ENCODE measurements around the gene RGS2. TPM values are rescaled to one million over a fixed set of nuclear protein-coding genes. Genes with fewer than 3 reads are reported as not detected.
A peak's percentile ranks its signal among the peaks of the same experiment; 100 is the strongest.

Gene RGS2
- total RNA-seq, 1 donor: 86.1 TPM

DNA sequence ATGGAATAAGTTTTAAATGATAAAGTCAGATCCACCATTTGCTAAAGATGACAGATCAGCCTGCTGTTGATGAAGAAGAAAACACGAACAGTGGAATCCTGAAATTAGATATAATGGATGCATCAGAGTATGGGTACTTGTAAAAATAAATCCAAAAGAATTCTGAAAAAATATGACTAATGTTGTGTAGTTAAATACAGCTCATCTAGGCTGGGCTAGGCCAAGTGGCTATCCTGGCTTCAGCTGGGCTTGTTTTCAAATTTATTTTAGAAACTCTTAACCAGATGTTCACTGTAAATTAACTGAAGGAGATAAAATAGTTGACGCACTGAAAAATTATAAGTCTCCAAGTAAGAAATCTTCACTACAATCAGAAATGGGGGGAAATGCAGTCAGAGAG is 7.4 kb upstream of the RGS2 start:
- DNase-seq (ENCODE audit: low read depth): peak; percentile 33
- H3K4me3 ChIP-seq (ENCODE audit: low read depth, low read length): no peak overlapping the region
- TF ChIP-seq, protein P1, sequence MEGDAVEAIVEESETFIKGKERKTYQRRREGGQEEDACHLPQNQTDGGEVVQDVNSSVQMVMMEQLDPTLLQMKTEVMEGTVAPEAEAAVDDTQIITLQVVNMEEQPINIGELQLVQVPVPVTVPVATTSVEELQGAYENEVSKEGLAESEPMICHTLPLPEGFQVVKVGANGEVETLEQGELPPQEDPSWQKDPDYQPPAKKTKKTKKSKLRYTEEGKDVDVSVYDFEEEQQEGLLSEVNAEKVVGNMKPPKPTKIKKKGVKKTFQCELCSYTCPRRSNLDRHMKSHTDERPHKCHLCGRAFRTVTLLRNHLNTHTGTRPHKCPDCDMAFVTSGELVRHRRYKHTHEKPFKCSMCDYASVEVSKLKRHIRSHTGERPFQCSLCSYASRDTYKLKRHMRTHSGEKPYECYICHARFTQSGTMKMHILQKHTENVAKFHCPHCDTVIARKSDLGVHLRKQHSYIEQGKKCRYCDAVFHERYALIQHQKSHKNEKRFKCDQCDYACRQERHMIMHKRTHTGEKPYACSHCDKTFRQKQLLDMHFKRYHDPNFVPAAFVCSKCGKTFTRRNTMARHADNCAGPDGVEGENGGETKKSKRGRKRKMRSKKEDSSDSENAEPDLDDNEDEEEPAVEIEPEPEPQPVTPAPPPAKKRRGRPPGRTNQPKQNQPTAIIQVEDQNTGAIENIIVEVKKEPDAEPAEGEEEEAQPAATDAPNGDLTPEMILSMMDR (IDR thresholded peaks at IDR 0.05; ENCODE audit: insufficient read depth, low read length): no peak

DNA sequence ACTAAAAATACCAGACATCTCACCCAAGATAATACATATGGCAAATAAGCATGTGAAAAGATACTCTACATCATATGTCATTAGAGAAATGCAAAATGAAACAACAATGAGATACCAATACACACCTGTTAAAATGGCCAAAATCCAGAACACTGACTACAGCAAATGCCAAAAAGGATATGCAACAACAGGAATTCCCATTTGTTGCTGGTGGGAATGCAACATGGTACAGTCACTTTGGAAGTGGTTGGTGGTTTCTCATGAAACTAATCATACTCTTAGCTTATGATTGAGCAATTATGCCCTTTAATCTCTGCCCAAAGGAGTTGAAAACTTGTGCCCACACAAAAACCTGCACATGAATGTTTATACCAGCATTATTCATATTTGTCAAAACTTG is 6.4 kb upstream of the RGS2 start:
- TF ChIP-seq, protein P1 (IDR thresholded peaks at IDR 0.05; ENCODE audit: insufficient read depth, low read length): no peak
- DNase-seq (ENCODE audit: low read depth): no peak
- H3K4me3 ChIP-seq (ENCODE audit: low read depth, low read length): no peak overlapping the region

DNA sequence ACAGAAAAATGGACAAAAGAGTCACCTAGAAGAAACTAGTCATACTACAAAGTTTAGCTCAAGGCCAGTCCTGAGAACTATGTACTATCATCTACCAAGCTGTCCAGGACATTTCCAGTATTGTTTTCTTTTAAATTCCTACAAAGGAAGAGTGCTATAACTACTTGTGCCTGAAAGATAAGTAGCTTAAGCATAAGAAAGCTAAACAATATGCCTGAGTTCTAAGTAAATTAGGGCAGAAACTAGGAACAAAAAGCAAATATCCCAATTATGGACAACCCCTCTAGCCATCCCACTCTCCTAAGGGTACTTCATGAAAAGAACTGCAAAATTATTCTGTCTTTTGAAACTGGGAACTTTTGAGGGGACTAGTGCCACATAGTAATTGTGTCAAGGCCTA is 5.3 kb upstream of the RGS2 start:
- no peak overlapping the region for H3K4me3 ChIP-seq (ENCODE audit: low read depth, low read length)
- TF ChIP-seq, protein P1 (IDR thresholded peaks at IDR 0.05; ENCODE audit: insufficient read depth, low read length): no peak
- DNase-seq (ENCODE audit: low read depth): no peak

DNA sequence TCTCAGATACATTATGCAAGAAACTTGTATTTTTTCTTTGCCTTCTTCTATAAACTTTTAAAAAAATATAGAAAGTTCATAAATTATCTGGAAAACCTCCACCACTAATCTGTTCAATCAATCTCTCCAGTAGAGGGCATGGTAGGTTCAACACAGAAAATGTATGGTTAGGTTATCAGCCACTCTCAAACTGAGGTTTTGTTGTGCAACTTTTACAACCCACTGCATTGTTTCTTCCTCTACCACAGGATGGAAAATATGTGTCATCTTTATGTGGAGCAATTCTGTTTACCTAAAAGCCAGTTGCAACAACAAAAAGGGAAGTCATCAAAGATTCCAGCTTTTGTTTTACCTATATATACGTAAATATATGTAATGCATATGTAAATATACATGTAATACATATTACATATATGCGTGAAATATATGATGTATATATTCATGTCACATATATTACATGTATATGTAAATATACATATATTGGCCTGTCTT is 3.0 kb upstream of the RGS2 start:
- TF ChIP-seq, protein P1 (IDR thresholded peaks at IDR 0.05; ENCODE audit: insufficient read depth, low read length): peak; percentile 61
- peak; percentile 97 for DNase-seq (ENCODE audit: low read depth)
- H3K4me3 ChIP-seq (ENCODE audit: low read depth, low read length): no peak overlapping the region

DNA sequence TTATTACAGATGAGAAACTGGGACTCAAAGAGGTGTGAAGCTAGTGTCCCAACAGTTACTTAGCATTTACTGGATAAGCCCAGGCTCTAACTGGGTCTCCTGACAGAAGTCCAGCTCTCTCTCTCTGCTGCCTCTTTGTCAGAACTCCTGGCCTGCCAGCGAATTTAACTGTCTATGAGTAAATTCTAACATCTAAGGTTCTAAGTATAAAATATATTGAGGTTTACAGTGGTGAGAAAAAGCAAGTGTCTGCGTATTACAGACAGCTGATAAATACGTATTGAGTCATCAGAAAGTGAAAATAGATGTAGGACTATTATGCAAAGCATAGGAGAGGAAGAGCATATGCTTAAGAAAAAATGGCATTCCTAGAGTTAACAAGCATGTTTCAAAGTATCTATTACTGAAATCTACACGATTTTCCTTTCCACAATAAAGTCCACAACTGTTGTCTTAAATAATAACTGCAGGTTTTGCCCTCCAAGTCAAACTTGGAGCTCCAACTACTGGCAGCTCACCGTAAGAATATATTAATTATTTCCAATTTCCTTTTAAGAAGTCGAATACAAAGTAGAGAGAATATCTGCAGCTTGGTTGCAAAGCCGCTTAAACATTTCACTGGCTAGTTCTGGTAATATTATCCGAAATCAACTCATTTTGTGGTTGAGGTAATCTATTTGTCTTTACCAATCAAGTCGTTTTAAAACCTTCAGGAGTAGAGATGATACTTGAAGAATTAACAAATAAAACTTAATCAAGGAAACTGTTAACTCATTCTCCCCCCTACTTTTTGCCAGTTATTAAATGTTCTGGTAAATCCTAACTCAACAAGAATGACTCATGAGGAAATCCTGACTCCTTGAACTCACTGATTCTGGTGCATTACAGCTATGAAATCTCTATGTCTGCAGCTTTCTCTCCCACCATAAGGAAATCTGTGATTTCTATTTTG is 1.4 kb upstream of the RGS2 start:
- DNase-seq (ENCODE audit: low read depth): peak; percentile 71
- peak overlapping the region; percentile 97 for H3K4me3 ChIP-seq (ENCODE audit: low read depth, low read length)
- TF ChIP-seq, protein P1 (IDR thresholded peaks at IDR 0.05; ENCODE audit: insufficient read depth, low read length): peak; percentile 20

DNA sequence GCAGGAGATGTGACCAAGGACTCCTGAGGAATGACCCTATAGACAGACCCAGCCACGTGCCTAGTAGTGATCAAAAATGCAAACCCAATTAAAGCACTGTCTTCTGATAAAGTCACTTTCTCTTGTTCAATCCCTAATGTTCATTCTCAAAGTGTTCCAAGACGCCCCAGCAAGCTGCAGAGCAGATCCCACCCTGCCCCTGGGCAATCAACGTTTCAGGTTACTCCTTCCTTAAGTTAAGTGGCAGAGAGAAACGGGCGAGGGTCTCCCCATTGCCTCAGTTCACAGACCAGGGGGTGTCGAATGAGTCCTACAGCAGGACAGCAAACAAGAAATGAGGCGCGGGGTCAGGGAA is 699 bp upstream of the RGS2 start:
- no peak for DNase-seq (ENCODE audit: low read depth)
- TF ChIP-seq, protein P1 (IDR thresholded peaks at IDR 0.05; ENCODE audit: insufficient read depth, low read length): no peak
- H3K4me3 ChIP-seq (ENCODE audit: low read depth, low read length): peak overlapping the region; percentile 97
